GM12801 (cell line): ENCODE data around the gene PSAT1.

ENCODE experiments used
- TF ChIP-seq, protein P1 (sequence below): IDR thresholded peaks from one replicate; pipeline ENCODE4 v1.5.1; 2011; ENCODE audit warnings: control low read depth; ENCODE audit not compliant: insufficient read length; ENCODE audit errors: extremely low read depth

The PSAT1 gene

DNA sequence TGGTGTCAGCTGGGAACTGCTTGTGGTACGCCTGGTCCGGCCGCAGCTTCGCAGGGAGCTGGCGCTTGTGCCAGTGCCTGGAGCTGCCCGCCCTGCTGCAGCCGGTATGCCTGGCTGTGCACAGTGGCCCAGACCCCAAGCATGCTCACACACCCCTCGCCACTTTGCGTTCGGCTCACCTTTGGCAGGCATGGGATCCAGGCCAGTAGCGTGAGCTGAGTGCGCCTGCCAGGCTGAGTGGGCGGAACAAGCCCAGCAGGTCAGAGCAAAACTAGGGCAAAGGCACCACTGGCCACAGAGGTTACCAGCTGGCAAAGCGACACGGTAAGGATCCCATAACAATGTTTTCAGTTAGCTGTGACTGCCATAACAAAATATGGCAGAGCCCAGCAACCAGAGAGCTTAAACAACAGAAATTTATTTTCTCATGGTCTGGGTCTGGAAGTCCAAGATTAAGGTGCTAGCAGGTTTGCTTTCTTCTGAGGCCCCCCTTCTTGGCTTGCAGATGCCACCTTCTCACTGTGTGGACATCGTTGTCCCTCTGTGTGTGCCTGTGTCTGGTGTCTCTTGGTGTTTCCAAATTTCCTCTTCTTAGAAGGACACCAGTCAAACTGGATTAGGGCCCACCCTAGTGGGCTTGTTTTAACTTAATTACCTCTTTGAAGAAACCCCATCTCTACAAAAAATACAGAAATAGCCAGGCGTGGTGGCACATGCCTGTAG, 61.6 kb downstream of the PSAT1 start:
- TF ChIP-seq, protein P1, sequence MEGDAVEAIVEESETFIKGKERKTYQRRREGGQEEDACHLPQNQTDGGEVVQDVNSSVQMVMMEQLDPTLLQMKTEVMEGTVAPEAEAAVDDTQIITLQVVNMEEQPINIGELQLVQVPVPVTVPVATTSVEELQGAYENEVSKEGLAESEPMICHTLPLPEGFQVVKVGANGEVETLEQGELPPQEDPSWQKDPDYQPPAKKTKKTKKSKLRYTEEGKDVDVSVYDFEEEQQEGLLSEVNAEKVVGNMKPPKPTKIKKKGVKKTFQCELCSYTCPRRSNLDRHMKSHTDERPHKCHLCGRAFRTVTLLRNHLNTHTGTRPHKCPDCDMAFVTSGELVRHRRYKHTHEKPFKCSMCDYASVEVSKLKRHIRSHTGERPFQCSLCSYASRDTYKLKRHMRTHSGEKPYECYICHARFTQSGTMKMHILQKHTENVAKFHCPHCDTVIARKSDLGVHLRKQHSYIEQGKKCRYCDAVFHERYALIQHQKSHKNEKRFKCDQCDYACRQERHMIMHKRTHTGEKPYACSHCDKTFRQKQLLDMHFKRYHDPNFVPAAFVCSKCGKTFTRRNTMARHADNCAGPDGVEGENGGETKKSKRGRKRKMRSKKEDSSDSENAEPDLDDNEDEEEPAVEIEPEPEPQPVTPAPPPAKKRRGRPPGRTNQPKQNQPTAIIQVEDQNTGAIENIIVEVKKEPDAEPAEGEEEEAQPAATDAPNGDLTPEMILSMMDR = no peak

DNA sequence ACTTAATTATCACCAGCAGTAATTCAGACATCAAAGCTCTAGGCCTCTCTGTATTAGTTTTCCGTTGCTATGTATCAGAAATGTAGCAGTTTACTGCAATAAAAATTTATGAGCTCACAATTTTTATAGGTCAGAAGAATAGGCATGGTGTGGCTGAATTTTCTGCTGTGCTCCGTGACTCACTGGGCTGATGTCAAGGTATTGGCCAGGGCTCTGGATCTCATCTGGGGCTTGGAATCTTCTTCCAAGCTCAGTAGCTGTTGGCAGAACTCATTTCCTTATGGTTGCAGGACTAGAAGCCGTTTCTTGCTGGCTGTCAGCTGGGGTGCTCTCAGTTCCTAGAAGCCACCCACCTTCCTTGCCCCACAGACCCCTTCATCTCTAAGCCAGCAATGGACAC, 66.3 kb downstream of the PSAT1 start:
- TF ChIP-seq, protein P1 = no peak

DNA sequence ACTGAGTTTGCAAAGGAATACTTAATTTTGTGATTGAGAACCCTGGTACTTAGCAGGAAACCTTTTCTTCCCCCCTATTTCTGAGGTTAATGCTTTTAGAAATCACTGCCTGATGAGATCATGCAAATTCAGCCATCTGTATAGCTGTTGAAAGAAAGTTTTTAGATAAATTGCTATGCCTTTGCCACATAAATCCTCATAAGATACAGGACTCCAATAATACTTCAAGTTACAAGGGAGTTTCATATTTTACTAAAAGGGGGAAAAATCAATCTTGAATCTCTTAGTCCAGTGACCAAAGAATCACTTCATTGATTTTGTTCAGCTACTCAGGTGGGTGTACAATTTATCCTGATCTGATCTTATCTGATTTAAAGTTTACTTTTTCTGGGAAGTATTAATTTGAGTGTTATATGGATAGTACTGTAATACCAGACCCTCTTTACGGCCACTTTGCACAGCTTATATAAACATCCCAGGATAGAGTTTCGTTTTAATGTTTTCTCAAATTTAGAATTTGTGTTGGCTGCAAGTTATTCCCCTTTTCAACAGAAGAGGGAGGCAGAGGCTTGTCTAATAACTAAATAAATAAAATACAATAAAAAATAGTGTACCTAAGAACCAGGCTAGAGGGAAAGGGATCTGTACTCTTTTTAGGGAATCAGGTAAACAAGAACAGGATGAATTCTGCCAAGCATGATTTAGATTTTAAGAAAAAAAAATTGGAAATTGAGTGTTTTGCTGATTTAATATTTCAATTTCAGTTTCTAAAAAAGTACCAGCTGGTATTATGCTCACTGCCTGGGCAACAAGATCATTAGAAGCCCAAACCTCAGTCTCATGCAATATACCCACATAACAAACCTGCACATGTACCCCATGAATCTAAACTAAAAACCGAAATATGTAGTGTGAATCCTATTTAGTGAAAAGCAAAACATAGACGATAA, 69.1 kb downstream of the PSAT1 start:
- TF ChIP-seq, protein P1 = no peak

DNA sequence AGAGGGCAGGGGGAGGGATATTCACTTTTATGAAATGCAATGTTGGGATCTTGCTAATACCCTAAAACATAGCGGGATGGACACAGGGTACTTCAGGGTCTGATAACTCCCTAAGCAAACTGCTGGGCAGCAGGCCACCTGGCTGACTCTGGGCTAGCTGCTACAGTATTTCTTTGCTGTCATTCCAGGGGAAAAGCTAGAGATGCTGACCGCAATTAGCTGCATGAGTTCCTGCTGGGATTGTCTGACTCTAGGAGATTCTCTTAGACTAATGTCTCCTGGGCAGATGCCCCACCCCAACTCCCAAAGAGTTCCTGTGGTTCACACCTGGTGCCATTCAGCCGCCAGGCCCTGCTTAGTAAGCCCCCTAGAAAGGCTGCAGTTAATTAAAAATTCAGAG, 69.9 kb downstream of the PSAT1 start:
- TF ChIP-seq, protein P1 = no peak

DNA sequence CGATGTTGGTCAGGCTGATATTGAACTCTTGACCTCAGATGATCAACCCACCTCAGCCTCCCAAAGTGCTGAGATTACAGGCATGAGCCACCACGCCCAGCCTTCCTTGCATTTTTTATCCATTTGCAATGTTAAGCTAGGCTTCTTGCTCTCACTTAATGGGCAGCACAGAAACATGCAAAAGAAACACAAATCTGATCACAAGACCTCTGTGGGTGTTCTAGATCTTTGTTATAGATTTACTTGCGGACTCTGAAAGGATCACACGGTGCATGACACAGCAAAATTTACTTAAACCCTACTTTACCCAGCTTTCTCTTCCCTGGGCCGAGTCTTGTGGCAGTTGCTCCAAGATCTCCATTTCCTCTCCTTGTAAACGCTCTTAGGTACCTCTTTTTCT, 71.3 kb downstream of the PSAT1 start:
- TF ChIP-seq, protein P1 = no peak

DNA sequence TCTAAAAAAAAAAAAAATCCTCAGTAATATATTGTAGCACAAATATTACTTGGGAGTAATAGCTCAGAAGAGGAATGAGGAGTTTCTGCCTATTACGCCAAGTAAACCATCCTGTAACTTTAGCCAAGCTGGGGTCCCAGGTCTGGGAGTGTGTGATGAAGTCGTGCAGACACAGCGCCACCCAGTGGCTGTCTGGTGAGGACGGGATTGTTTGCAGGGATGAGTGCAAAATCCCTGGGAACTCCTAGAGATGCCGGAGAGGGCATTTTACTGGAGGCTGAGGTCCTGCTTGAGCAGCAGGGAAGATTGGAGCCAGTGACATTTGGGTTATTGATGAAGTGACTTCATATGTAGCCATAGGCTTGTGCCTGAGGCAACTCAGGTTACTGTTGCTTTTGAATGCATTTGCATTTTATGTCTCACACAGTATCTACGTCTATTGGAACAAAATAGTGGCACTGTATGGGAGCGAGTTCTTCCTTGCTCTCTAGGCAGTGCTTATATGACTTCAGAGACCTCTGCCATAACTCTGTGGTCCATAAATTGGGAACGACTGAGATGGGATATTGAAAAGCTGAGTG, 72.8 kb downstream of the PSAT1 start:
- TF ChIP-seq, protein P1 = no peak

DNA sequence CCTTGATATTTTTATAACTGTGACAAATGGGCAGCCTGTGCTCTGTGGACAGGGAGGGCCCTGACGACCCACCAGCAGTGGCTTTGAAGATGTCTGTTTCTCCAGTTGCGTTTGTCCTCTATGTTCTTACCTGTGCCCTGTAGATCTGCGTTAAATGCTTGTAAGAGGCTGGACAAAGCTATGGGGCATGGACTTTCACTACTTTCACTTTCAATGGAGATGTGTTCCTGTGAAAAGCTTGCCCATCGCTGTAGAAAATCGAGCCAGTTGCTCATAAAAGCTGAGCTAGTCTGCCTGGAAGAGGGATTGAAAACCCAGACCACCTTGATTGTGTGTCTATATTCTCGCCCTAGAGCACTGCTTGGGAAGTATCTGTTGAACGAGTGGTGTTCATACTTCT, 74.1 kb downstream of the PSAT1 start:
- TF ChIP-seq, protein P1 = no peak
